ENCODE results near the gene PRKG1.
"Not testable (repeated sequence)": the region's sequence is repeated elsewhere in the genome, so short reads cannot be mapped to it uniquely, and the experiment has no call there.

The PRKG1 gene

DNA sequence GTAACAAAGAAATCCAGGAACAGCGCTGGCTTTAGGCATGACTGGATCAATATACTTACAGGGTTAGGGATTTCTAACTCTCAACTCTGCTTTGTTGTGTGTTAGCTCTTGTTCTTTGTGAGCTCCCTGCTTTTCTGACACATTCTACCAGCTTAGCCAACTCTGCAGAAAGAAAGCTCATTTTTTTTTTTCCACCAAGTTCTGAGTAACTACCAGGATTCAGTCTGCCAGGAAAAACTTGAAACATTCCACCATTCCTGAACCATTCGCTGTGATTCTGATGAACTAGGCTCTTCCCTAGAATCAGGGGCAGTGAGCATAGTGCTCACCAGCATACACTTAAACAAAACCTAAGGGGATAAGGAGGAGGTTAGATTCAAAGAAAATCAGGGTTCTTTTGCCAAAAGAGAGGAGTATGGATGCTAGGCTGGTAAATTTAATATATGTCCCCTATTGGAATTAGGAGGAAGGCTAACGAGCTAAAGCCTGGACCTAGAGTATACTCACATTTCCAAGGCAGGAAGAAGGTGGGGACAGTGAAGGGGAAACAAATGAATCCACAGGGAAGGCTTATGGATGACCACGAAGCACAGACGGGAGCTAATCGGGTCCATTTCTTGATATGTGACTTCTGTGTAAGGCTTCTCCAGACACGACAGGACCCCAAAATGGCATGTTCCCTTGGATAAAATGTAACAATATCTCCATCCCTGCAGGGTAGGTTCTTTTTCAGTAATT, 183.4 kb downstream of the PRKG1 start:
- Histone ChIP-seq H3K79me2 (ENCODE audit: control insufficient read depth, insufficient read depth, low read length) (no peaks in the 10 kb centered on the region), H3K36me3 (ENCODE audit: control insufficient read depth, insufficient read depth, low read length) (no peaks in the 10 kb centered on the region), H3K4me2 (ENCODE audit: low read length) (no peak overlapping the region), H2BK15ac (replicated peaks; ENCODE audit: low read depth) (peak overlapping the region; percentile 36), H4K8ac (ENCODE audit: low read depth, low read length) (no peak overlapping the region), H3K4me1 (ENCODE audit: control insufficient read depth, low read depth, low read length) (peaks cover 3% of the 10 kb centered on the region), H4K5ac (ENCODE audit: low read length) (no peak overlapping the region), H3K27me3 (ENCODE audit: insufficient read depth, low read length, poor library complexity) (no peaks in the 10 kb centered on the region), H3K9ac (ENCODE audit: low read length) (no peak overlapping the region), H3K4me3 (ENCODE audit: low read length) (no peak overlapping the region), H2BK5ac (ENCODE audit: low read length) (no peak overlapping the region), H3K18ac (ENCODE audit: low read length) (no peak overlapping the region), H3K23ac (ENCODE audit: low read length) (no peak overlapping the region), H3K56ac (ENCODE audit: low read length) (peak overlapping the region; percentile 46), H2BK120ac (ENCODE audit: low read depth, low read length) (no peak overlapping the region), H2AK5ac (ENCODE audit: low read length) (no peak overlapping the region), H3K4ac (ENCODE audit: low read depth, low read length) (no peak overlapping the region), H3K79me1 (ENCODE audit: low read length) (no peaks in the 10 kb centered on the region), H3K27ac (ENCODE audit: low read depth, low read length) (no peak overlapping the region)
- peak; percentile 40 for DNase-seq
- WGBS (ENCODE audit: extremely low coverage, insufficient coverage, low lambda C conversion rate) = no CpG with 5 or more reads among the region's 7 CpGs

DNA sequence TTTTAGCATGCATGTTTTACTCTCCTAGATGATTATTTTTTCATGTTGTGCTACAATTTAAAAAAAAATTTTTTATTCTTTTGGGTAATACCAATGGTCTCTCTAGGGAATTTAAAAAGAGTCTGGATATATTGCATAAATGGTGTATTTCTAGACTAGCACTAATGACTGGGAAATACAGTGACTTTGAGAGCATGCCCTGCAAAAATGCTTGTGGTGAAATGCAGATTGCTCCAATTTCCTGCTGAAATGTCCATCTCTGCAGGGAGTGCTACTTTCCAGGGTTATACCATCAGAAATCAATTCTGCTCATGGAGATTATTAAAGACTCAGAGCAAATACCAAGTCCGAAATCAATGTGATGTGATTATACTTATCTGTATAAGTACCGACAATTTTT, 186.1 kb downstream of the PRKG1 start:
- Histone ChIP-seq H3K23ac (ENCODE audit: low read length) (no peak overlapping the region), H2BK120ac (ENCODE audit: low read depth, low read length) (no peak overlapping the region), H3K27ac (ENCODE audit: low read depth, low read length) (no peak overlapping the region), H3K9ac (ENCODE audit: low read length) (no peak overlapping the region), H3K36me3 (ENCODE audit: control insufficient read depth, insufficient read depth, low read length) (no peaks in the 10 kb centered on the region), H3K18ac (ENCODE audit: low read length) (no peak overlapping the region), H3K4ac (ENCODE audit: low read depth, low read length) (no peak overlapping the region), H3K4me1 (ENCODE audit: control insufficient read depth, low read depth, low read length) (peaks cover 3% of the 10 kb centered on the region), H4K8ac (ENCODE audit: low read depth, low read length) (no peak overlapping the region), H2AK5ac (ENCODE audit: low read length) (no peak overlapping the region), H2BK15ac (replicated peaks; ENCODE audit: low read depth) (no peak overlapping the region), H3K79me2 (ENCODE audit: control insufficient read depth, insufficient read depth, low read length) (no peaks in the 10 kb centered on the region), H3K56ac (ENCODE audit: low read length) (no peak overlapping the region), H3K79me1 (ENCODE audit: low read length) (no peaks in the 10 kb centered on the region), H3K27me3 (ENCODE audit: insufficient read depth, low read length, poor library complexity) (no peaks in the 10 kb centered on the region), H3K4me2 (ENCODE audit: low read length) (no peak overlapping the region), H2BK5ac (ENCODE audit: low read length) (no peak overlapping the region), H4K5ac (ENCODE audit: low read length) (no peak overlapping the region), H3K4me3 (ENCODE audit: low read length) (no peak overlapping the region)
- DNase-seq = no peak
- no CpG with 5 or more reads among the region's 2 CpGs for WGBS (ENCODE audit: extremely low coverage, insufficient coverage, low lambda C conversion rate)

DNA sequence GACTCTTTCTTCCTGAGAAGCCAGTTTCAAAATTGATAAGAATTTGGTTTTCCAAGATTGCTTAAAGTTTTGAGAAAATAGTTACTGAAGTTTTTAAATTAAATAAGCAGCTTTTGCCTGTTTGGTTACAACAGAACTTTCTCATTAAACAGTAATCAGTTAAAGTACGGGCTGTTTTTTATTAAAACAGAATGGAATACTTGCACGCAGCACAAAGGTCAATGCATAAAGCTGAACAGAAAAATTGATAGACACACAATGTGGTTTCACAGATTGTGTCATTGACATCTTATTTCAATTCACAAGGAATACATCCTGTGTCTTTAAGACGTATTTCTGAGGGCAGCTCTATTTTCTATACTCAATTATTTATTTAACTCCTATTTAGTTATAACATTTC, 192.2 kb downstream of the PRKG1 start:
- WGBS (ENCODE audit: extremely low coverage, insufficient coverage, low lambda C conversion rate) = no CpG with 5 or more reads among the region's 3 CpGs
- Histone ChIP-seq H3K4me1 (ENCODE audit: control insufficient read depth, low read depth, low read length) (peaks cover 6% of the 10 kb centered on the region), H3K4me3 (ENCODE audit: low read length) (no peak overlapping the region)

DNA sequence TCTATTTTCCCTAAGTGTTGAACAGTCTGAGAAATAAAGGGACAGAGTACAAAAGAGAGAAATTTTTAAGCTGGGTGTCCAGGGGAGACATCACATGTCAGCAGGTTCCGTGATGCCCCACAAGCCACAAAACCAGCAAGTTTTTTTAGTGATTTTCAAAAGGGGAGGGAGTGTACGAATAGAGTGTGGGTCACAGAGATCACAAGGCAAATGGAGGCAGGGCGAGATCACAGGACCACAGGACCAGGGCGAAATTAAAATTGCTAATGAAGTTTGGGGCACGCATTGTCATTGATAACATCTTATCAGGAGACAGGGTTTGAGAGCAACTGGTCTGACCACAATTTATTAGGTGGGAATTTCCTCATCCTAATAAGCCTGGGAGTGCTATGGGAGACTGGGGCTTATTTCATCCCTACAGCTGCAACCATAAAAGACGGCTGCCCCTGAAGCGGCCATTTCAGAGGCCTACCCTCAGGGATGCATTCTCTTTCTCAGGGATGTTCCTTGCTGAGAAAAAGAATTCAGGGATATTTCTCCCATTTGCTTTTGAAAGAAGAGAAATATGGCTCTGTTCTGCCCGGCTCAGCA, 193.8 kb downstream of the PRKG1 start:
- H3K79me1 ChIP-seq (ENCODE audit: low read length); H3K27ac ChIP-seq (ENCODE audit: low read depth, low read length); H2BK120ac ChIP-seq (ENCODE audit: low read depth, low read length); H4K8ac ChIP-seq (ENCODE audit: low read depth, low read length); H2BK5ac ChIP-seq (ENCODE audit: low read length); H3K4me1 ChIP-seq (ENCODE audit: control insufficient read depth, low read depth, low read length); H3K79me2 ChIP-seq (ENCODE audit: control insufficient read depth, insufficient read depth, low read length); H3K4me2 ChIP-seq (ENCODE audit: low read length); H3K56ac ChIP-seq (ENCODE audit: low read length); H2AK5ac ChIP-seq (ENCODE audit: low read length); H3K9ac ChIP-seq (ENCODE audit: low read length); H4K5ac ChIP-seq (ENCODE audit: low read length); H3K27me3 ChIP-seq (ENCODE audit: insufficient read depth, low read length, poor library complexity); H3K4me3 ChIP-seq (ENCODE audit: low read length); H3K4ac ChIP-seq (ENCODE audit: low read depth, low read length); H2BK15ac ChIP-seq (replicated peaks; ENCODE audit: low read depth); H3K36me3 ChIP-seq (ENCODE audit: control insufficient read depth, insufficient read depth, low read length); H3K18ac ChIP-seq (ENCODE audit: low read length); H3K23ac ChIP-seq (ENCODE audit: low read length): not testable (repeated sequence)
- no CpG with 5 or more reads among the region's 8 CpGs for WGBS (ENCODE audit: extremely low coverage, insufficient coverage, low lambda C conversion rate)
- DNase-seq = peak; percentile 53

More for the DNA sequence above, 192.2 kb downstream of the PRKG1 start:
- no peak overlapping the region for H3K4me2 ChIP-seq (ENCODE audit: low read length)
- no peaks in the 10 kb centered on the region for H3K36me3 ChIP-seq (ENCODE audit: control insufficient read depth, insufficient read depth, low read length)
- no peaks in the 10 kb centered on the region for H3K27me3 ChIP-seq (ENCODE audit: insufficient read depth, low read length, poor library complexity)
- no peak overlapping the region for H2AK5ac ChIP-seq (ENCODE audit: low read length)
- no peak overlapping the region for H2BK120ac ChIP-seq (ENCODE audit: low read depth, low read length)
- no peak overlapping the region for H3K56ac ChIP-seq (ENCODE audit: low read length)
- no peak overlapping the region for H2BK15ac ChIP-seq (replicated peaks; ENCODE audit: low read depth)
- H3K79me1 ChIP-seq (ENCODE audit: low read length) = no peaks in the 10 kb centered on the region
- no peaks in the 10 kb centered on the region for H3K79me2 ChIP-seq (ENCODE audit: control insufficient read depth, insufficient read depth, low read length)
- no peak overlapping the region for H3K4ac ChIP-seq (ENCODE audit: low read depth, low read length)
- DNase-seq = no peak
- H4K8ac ChIP-seq (ENCODE audit: low read depth, low read length) = no peak overlapping the region
- H3K27ac ChIP-seq (ENCODE audit: low read depth, low read length) = no peak overlapping the region
- H2BK5ac ChIP-seq (ENCODE audit: low read length) = no peak overlapping the region
- H4K5ac ChIP-seq (ENCODE audit: low read length) = no peak overlapping the region
- no peak overlapping the region for H3K18ac ChIP-seq (ENCODE audit: low read length)
- no peak overlapping the region for H3K9ac ChIP-seq (ENCODE audit: low read length)
- H3K23ac ChIP-seq (ENCODE audit: low read length) = no peak overlapping the region

DNA sequence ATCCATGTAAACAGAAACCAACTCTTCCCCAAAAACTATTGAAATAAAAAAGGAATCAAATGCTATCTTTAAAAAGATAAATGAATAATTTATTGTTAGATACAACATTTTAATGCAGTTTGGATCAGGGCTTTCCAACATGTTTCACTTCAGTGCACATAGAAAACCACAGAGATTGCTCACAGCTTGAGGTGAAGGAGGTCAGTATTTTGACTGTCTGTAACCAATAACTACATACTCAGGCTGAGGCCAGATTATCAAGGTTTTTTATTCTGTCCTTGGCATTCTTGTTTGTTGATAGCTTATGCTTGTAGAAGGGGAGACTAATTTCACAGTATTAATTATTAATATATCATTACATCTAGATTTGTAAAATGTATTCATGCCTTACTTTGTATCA, 195.5 kb downstream of the PRKG1 start:
- no peak overlapping the region for H3K4me2 ChIP-seq (ENCODE audit: low read length)
- no peak overlapping the region for H3K18ac ChIP-seq (ENCODE audit: low read length)
- no peak overlapping the region for H2BK15ac ChIP-seq (replicated peaks; ENCODE audit: low read depth)
- H3K27me3 ChIP-seq (ENCODE audit: insufficient read depth, low read length, poor library complexity) = no peaks in the 10 kb centered on the region
- H3K36me3 ChIP-seq (ENCODE audit: control insufficient read depth, insufficient read depth, low read length) = no peaks in the 10 kb centered on the region
- H3K4ac ChIP-seq (ENCODE audit: low read depth, low read length) = no peak overlapping the region
- no peaks in the 10 kb centered on the region for H3K79me1 ChIP-seq (ENCODE audit: low read length)
- H2AK5ac ChIP-seq (ENCODE audit: low read length) = no peak overlapping the region
- H3K9ac ChIP-seq (ENCODE audit: low read length) = no peak overlapping the region
- H3K4me3 ChIP-seq (ENCODE audit: low read length) = no peak overlapping the region
- no peaks in the 10 kb centered on the region for H3K79me2 ChIP-seq (ENCODE audit: control insufficient read depth, insufficient read depth, low read length)
- H4K8ac ChIP-seq (ENCODE audit: low read depth, low read length) = no peak overlapping the region
- no peak for DNase-seq
- no peak overlapping the region for H3K23ac ChIP-seq (ENCODE audit: low read length)
- no peak overlapping the region for H2BK120ac ChIP-seq (ENCODE audit: low read depth, low read length)
- H3K56ac ChIP-seq (ENCODE audit: low read length) = no peak overlapping the region
- H2BK5ac ChIP-seq (ENCODE audit: low read length) = no peak overlapping the region
- peaks cover 6% of the 10 kb centered on the region for H3K4me1 ChIP-seq (ENCODE audit: control insufficient read depth, low read depth, low read length)
- H4K5ac ChIP-seq (ENCODE audit: low read length) = no peak overlapping the region
- no peak overlapping the region for H3K27ac ChIP-seq (ENCODE audit: low read depth, low read length)
